Keratinocyte (primary cell): ENCODE measurements around the gene TFF1.

Experiments
- EZH2 ChIP-seq: IDR thresholded peaks from one replicate; pipeline ENCODE4 v1.6.1; 2012; ENCODE audit warnings: inconsistent platforms, mild to moderate bottlenecking, low read length, moderate library complexity
- TF ChIP-seq, protein P1 (sequence below), 3 experiments: IDR thresholded peaks in 1 of 3; conservative IDR thresholded peaks in 1 of 3; optimal IDR thresholded peaks in 1 of 3; 2 replicates in 2 of 3; 3 replicates in 1 of 3; pipeline versions ENCODE3 to v1.5.1; 2011; ENCODE audit warnings: low read length in 3 of 3, mild to moderate bottlenecking in 3 of 3, moderate library complexity in 2 of 3, control low read depth in 1 of 3, inconsistent platforms in 1 of 3; ENCODE audit not compliant: insufficient read depth in 2 of 3; ENCODE audit errors: extremely low read depth in 1 of 3

GRCh38 chr21:42365770-42366169, 565 bp downstream of the TFF1 start:
- TF ChIP-seq, protein P1, sequence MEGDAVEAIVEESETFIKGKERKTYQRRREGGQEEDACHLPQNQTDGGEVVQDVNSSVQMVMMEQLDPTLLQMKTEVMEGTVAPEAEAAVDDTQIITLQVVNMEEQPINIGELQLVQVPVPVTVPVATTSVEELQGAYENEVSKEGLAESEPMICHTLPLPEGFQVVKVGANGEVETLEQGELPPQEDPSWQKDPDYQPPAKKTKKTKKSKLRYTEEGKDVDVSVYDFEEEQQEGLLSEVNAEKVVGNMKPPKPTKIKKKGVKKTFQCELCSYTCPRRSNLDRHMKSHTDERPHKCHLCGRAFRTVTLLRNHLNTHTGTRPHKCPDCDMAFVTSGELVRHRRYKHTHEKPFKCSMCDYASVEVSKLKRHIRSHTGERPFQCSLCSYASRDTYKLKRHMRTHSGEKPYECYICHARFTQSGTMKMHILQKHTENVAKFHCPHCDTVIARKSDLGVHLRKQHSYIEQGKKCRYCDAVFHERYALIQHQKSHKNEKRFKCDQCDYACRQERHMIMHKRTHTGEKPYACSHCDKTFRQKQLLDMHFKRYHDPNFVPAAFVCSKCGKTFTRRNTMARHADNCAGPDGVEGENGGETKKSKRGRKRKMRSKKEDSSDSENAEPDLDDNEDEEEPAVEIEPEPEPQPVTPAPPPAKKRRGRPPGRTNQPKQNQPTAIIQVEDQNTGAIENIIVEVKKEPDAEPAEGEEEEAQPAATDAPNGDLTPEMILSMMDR (optimal IDR thresholded peaks at IDR 0.05 in 1 of 3, IDR thresholded peaks at IDR 0.05 in 1 of 3, conservative IDR thresholded peaks at IDR 0.05 in 1 of 3; ENCODE audit: extremely low read depth in 1 of 3, insufficient read depth in 2 of 3, low read length in 3 of 3), result no peak
- no peak for TF ChIP-seq EZH2
